ENCODE results near the gene SLC66A2. TPM values are rescaled to one million over a fixed set of nuclear protein-coding genes. Genes with fewer than 3 reads are reported as not detected.

The SLC66A2 gene
- total and polyA plus RNA-seq, 7 donors: 27.3 to 59.4 (median 33.2) TPM

DNA sequence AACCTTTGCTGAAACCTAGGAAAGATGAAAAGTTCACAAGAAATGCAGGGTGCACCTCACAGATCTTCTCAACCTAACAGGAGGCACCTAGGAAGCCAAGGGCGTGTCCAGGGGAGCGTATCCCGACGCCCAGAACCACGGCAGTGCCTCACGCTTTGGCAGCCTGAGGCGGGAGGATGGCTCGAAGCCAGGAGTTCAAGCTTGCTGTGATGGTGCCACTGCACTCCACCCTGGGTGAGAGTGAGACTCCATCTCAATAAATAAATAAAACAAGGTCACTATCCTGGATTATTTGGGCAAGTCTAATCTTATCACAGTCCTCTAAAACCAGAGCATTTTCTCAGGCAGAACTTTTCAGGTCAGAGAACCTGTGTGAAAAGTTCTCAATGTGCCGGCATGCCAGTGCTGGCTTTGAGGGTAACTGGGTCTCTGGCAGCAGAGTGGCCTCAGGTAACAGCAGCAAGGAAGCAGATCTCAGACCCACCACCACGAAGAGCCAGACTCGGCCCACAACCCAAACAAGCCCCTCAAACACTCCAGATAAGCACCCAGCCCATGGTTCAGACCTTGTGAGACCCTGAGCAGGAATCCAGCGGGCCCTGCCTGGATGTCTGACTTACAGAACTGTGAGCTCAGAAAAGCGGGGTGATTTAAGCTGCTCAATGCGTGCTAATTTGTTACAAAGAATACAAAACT lies 24.7 kb upstream of the SLC66A2 start:
- intact Hi-C loops (cut with DNase I): no loop called here
- Histone ChIP-seq H3K9me3 (no peaks in the 10 kb centered on the region), H3K4me3 (no peak overlapping the region), H3K27ac (no peak overlapping the region), H3K27me3 (no peaks in the 10 kb centered on the region), H3K4me1 (peaks cover 0 to 5% (median 0%) of the 10 kb centered on the region in 4 donors), H3K36me3 (peaks cover 0 to 48% (median 19%) of the 10 kb centered on the region in 4 donors)
- 49 to 82% methylated on average over 14 of the region's 14 CpGs for WGBS, 2 donors
- no peak for DNase-seq
- TF ChIP-seq CTCF (IDR thresholded peaks at IDR 0.05) (no peak), EP300 (IDR thresholded peaks at IDR 0.05) (no peak), POLR2A (IDR thresholded peaks at IDR 0.05) (no peak), POLR2AphosphoS5 (IDR thresholded peaks at IDR 0.05) (no peak)

GRCh38 chr18:79975043-79975442 lies 23.6 kb upstream of the SLC66A2 start:
- intact Hi-C loops (cut with DNase I): no loop called here
- Histone ChIP-seq H3K4me3 (no peak overlapping the region), H3K9me3 (no peaks in the 10 kb centered on the region), H3K27ac (no peak overlapping the region), H3K36me3 (peaks cover 0 to 59% (median 24%) of the 10 kb centered on the region in 4 donors), H3K27me3 (no peaks in the 10 kb centered on the region), H3K4me1 (no peaks in the 10 kb centered on the region)
- no peak for DNase-seq
- no peak for TF ChIP-seq POLR2A (IDR thresholded peaks at IDR 0.05)
- 84% methylated on average over 4 of the region's 4 CpGs for whole genome bisulfite sequencing, 2 donors

DNA sequence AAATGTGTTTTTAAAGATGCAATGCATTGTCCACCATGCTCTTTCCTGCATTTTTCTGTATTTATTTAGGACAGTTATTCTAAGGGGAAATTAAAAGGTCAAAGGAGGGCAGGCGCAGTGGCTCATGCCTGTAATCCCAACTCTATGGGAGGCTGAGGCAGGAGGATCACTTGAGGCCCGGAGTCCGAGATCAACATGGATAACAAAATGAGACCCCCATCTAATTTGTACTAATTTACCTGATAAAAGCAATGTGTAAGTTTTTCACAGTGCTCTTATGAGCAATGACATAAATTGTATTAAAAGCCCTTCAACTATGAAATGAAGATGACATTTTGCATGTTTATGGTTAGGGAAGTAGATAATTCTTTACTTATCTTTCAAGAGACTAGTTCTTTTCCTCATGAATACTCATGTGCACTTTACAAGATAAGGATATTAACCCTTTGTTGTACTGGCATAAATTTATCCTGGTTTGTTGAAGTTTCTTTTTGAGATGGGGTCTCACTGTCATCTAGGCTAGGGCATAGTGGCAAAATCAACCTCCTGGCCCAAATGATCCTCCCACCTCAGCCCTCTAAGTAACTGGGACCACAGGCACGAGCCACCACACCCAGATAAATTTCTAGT lies 22.7 kb upstream of the SLC66A2 start:
- WGBS, 2 donors: 96 to 98% methylated on average over 4 of the region's 4 CpGs
- H3K36me3 ChIP-seq: peaks cover 0 to 62% (median 24%) of the 10 kb centered on the region in 4 donors
- intact Hi-C loops (cut with DNase I): no loop called here
- no peaks in the 10 kb centered on the region for H3K4me1 ChIP-seq
- TF ChIP-seq POLR2AphosphoS5 (IDR thresholded peaks at IDR 0.05) (no peak), EP300 (IDR thresholded peaks at IDR 0.05) (no peak), CTCF (IDR thresholded peaks at IDR 0.05) (no peak)
- no peaks in the 10 kb centered on the region for H3K27me3 ChIP-seq
- no peak overlapping the region for H3K27ac ChIP-seq
- no peak overlapping the region for H3K4me3 ChIP-seq
- no peaks in the 10 kb centered on the region for H3K9me3 ChIP-seq
- no peak for DNase-seq

DNA sequence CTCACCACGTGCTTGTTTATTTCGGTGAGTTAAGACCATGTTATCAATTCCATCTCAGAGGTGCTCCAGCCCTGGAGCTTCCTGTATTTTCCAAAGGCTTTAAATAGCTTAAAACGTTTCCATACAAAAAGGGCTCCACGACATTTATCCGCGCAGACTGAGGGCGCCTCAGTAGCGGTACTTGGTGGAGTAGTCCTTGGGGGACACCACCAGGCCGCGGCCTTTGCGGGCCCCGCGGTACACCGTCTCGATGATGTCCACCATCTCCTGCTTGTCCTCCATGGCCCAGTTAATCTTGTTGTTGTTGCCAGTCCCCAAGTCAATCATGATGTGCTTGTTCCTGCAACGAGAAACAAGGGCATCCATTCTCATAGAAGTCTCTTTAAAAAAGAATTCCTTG lies 22.1 kb upstream of the SLC66A2 start:
- no peak for DNase-seq
- H3K27me3 ChIP-seq: no peaks in the 10 kb centered on the region
- 89 to 94% methylated on average over 16 of the region's 16 CpGs for WGBS, 2 donors
- no peaks in the 10 kb centered on the region for H3K4me1 ChIP-seq
- no peak overlapping the region for H3K4me3 ChIP-seq
- intact Hi-C loops (cut with DNase I): no loop called here
- no peaks in the 10 kb centered on the region for H3K9me3 ChIP-seq
- H3K27ac ChIP-seq: no peak overlapping the region
- H3K36me3 ChIP-seq: peaks cover 0 to 62% (median 24%) of the 10 kb centered on the region in 4 donors
- TF ChIP-seq CTCF (IDR thresholded peaks at IDR 0.05): no peak
- TF ChIP-seq POLR2A (IDR thresholded peaks at IDR 0.05): no peak
- TF ChIP-seq EP300 (IDR thresholded peaks at IDR 0.05): no peak
- TF ChIP-seq POLR2AphosphoS5 (IDR thresholded peaks at IDR 0.05): no peak

- DNase-seq: no peak
- TF ChIP-seq POLR2A (IDR thresholded peaks at IDR 0.05) (no peak), POLR2AphosphoS5 (IDR thresholded peaks at IDR 0.05) (no peak), EP300 (IDR thresholded peaks at IDR 0.05) (no peak), CTCF (IDR thresholded peaks at IDR 0.05) (no peak)
- no peak overlapping the region for H3K27ac ChIP-seq
- H3K4me3 ChIP-seq: no peak overlapping the region
- H3K27me3 ChIP-seq: no peaks in the 10 kb centered on the region
- WGBS, 2 donors: 20 to 73% methylated on average over 3 of the region's 3 CpGs
- peaks cover 0 to 66% (median 24%) of the 10 kb centered on the region in 4 donors for H3K36me3 ChIP-seq
- no peaks in the 10 kb centered on the region for H3K4me1 ChIP-seq
- H3K9me3 ChIP-seq: no peaks in the 10 kb centered on the region
- intact Hi-C loops (cut with DNase I): no loop called here
Measured at GRCh38 chr18:79972720-79973119, 21.3 kb upstream of the SLC66A2 start.

Measured in sigmoid colon (tissue), 7 donors.